Measurements from ENCODE around the gene TMEM131. TPM values are rescaled to one million over a fixed set of nuclear protein-coding genes. Genes with fewer than 3 reads are reported as not detected.

Gene TMEM131
- total RNA-seq, 2 experiments from 2014 or later, result 31.3 to 31.9 TPM

DNA sequence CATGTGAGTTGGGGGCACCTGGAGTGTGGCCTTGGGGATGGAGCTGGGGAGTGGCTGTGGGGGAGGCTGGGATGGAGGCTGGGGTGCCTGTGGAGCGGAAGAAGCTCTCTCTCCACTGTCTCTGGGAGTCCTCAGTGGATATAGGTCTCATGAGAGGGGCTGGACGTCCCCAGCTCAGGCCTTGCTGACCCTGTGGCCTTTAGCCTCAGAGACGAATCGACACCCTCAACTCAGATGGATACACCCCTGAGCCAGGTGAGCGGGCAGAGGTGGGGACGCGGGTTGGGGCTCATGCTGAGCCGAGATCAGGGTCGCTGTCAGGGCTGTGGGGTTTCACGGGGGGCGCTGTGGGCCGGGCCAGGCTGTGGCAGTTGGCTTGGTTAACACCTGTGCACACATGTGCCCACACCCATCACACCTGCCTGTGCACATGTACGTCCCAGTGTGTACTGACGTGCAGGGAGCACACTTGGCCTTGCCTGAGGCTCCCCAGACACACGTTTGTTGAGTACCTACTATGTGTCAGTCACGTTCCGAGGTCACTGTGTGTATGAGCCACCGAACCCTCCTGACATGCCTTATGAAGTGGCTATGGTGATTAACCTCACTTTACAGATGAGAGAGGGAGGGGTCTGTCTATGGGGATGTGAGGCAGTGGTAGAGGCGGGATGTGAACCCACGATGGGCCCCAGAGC, 262.3 kb downstream of the TMEM131 start:
- H3K4me3 Mint-ChIP-seq, result no peak overlapping the region

DNA sequence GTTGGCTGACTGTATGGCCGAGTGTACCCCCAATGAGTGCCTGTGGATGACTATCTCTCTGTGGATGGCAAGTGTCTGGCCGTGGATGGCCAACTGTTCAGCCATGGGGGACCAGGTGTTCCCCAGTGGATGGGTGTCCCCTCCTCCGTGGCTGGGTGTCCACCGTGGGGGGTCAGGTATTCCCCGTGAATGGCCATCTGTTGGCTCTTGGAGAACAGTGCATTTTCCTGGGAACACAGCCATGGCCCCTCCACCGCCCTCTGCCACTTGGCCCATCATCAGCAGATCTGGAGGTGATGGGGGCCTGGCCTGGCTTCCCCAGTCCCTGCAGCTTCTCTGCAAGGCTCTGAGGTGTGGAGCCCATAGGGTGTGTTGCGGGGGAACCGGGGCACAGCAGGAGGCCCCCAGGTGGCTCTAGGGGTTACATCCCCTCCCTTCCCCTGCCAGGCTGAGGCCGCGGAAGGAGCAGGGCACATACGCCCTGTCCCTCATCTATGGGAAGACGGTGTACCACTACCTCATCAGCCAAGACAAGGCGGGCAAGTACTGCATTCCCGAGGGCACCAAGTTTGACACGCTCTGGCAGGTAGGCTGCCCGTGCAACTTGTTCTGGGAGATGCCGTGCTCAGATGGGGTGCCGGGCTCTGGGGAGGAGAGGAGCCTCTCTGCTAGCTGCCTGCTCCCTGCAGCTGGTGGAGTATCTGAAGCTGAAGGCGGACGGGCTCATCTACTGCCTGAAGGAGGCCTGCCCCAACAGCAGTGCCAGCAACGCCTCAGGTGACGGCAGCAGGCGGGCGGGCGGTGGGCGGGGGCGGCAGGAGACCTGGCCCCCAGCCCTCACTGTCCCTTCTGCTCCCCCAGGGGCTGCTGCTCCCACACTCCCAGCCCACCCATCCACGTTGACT, 263.1 kb downstream of the TMEM131 start:
- no peak overlapping the region for H3K4me3 Mint-ChIP-seq
- H3K27me3 Mint-ChIP-seq, result no peaks in the 10 kb centered on the region
- H3K36me3 Mint-ChIP-seq (ENCODE audit: low read depth), result peaks cover 75% of the 10 kb centered on the region
- CTCF ChIA-PET, result no interaction called here
- no peak overlapping the region for H3K27ac Mint-ChIP-seq
- peaks cover 21% of the 10 kb centered on the region for H3K4me1 Mint-ChIP-seq
- H3K9me3 Mint-ChIP-seq, result peaks cover 7% of the 10 kb centered on the region
- POLR2A ChIA-PET, result interaction anchor here (1.1 to 2.0 kb wide), 3 partner anchors 10 to 18 kb away, joined by 4 to 7 read pairs (median 5); no protein-coding TSS in a partner anchor
- no peak for DNase-seq

More for the DNA sequence above, 262.3 kb downstream of the TMEM131 start:
- no peak for DNase-seq
- POLR2A ChIA-PET, result interaction anchor here (1.1 to 1.2 kb wide), 2 partner anchors 9 to 19 kb away, joined by 4 to 5 read pairs; no protein-coding TSS in a partner anchor
- peaks cover 17% of the 10 kb centered on the region for H3K4me1 Mint-ChIP-seq
- CTCF ChIA-PET, result no interaction called here
- peaks cover 73% of the 10 kb centered on the region for H3K36me3 Mint-ChIP-seq (ENCODE audit: low read depth)
- H3K9me3 Mint-ChIP-seq, result peaks cover 7% of the 10 kb centered on the region
- no peak overlapping the region for H3K27ac Mint-ChIP-seq
- no peaks in the 10 kb centered on the region for H3K27me3 Mint-ChIP-seq

GRCh38 chr2:97731274-97732020, 264.3 kb downstream of the TMEM131 start:
- Mint-ChIP-seq H3K27me3 (no peaks in the 10 kb centered on the region), H3K4me3 (no peak overlapping the region), H3K36me3 (ENCODE audit: low read depth) (peaks cover 76% of the 10 kb centered on the region), H3K27ac (no peak overlapping the region), H3K9me3 (peaks cover 7% of the 10 kb centered on the region), H3K4me1 (peaks cover 33% of the 10 kb centered on the region)
- no peak for DNase-seq
- ChIA-PET POLR2A (interaction anchor here (0.7 to 2.7 kb wide), 5 partner anchors 9 to 17 kb away, joined by 5 to 9 read pairs (median 8); partner anchors contain the start of gene ZAP70), CTCF (interaction anchor here (0.9 to 3.1 kb wide), 3 partner anchors 9 to 17 kb away, joined by 3 to 15 read pairs (median 5); no protein-coding TSS in a partner anchor)

GRCh38 chr2:97730245-97730644, 265.5 kb downstream of the TMEM131 start:
- ChIA-PET POLR2A (interaction anchor here (1.3 to 2.7 kb wide), 4 partner anchors 10 to 16 kb away, joined by 6 to 9 read pairs (median 8); partner anchors contain the start of gene ZAP70), CTCF (interaction anchor here (0.9 to 3.1 kb wide), 6 partner anchors 10 to 30 kb away, joined by 3 to 15 read pairs (median 4); no protein-coding TSS in a partner anchor)
- H3K9me3 Mint-ChIP-seq, result peaks cover 7% of the 10 kb centered on the region
- peaks cover 84% of the 10 kb centered on the region for H3K36me3 Mint-ChIP-seq (ENCODE audit: low read depth)
- no peak overlapping the region for H3K27ac Mint-ChIP-seq
- no peak for DNase-seq
- no peak overlapping the region for H3K4me3 Mint-ChIP-seq
- no peaks in the 10 kb centered on the region for H3K27me3 Mint-ChIP-seq
- peaks cover 45% of the 10 kb centered on the region for H3K4me1 Mint-ChIP-seq

DNA sequence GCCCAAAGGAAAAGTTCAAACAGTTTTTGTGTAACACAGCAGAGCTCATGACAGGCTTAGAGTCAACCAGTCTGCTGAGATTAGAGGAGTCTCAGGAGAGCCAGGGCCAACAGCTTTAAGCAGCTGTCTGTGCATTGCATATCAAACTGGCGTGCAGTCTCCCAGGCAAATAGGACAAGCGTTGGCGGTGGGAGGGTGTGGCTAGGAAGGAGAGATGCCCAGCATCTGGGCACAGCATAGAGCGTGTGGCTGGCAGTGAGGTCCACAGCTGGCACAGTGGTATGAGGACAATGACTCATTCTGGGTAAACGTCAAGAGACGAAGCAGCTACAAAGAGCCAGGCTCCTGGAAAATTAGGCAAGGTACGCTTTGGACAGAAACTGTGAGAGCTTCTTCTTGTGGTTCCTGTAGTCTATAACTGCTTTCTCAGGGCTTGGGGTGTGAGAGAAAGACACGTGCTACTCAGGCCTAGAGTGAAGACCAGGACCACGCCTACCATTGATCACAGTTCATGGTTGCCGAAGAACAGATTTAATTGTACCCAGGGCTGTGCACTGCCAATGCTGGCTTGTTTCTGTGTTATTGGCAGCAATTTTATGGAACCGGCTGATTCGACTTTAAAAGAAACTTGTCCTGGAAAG, 267.5 kb downstream of the TMEM131 start:
- Mint-ChIP-seq H3K36me3 (ENCODE audit: low read depth) (peaks cover 90% of the 10 kb centered on the region), H3K9me3 (peaks cover 7% of the 10 kb centered on the region), H3K4me1 (peaks cover 54% of the 10 kb centered on the region), H3K27ac (peak overlapping the region; percentile 58), H3K27me3 (no peaks in the 10 kb centered on the region), H3K4me3 (no peak overlapping the region)
- no peak for DNase-seq
- CTCF ChIA-PET, result interaction anchor here (0.5 to 1.0 kb wide), 5 partner anchors 10 to 118 kb away, joined by 3 to 4 read pairs (median 3); no protein-coding TSS in a partner anchor
- POLR2A ChIA-PET, result interaction anchor here (1.4 to 4.7 kb wide), 4 partner anchors 10 to 16 kb away, joined by 3 to 27 read pairs (median 12); partner anchors contain the start of gene ZAP70

GRCh38 chr2:97727296-97727695, 268.5 kb downstream of the TMEM131 start:
- H3K4me1 Mint-ChIP-seq, result peaks cover 61% of the 10 kb centered on the region
- DNase-seq, result no peak
- H3K36me3 Mint-ChIP-seq (ENCODE audit: low read depth), result peaks cover 93% of the 10 kb centered on the region
- POLR2A ChIA-PET, result interaction anchor here (1.2 to 4.7 kb wide), 5 partner anchors 9 to 17 kb away, joined by 3 to 27 read pairs (median 4); partner anchors contain the start of gene ZAP70
- CTCF ChIA-PET, result interaction anchor here (0.8 to 1.0 kb wide), 3 partner anchors 13 to 17 kb away, joined by 3 read pairs; no protein-coding TSS in a partner anchor
- H3K4me3 Mint-ChIP-seq, result no peak overlapping the region
- no peaks in the 10 kb centered on the region for H3K27me3 Mint-ChIP-seq
- peaks cover 7% of the 10 kb centered on the region for H3K9me3 Mint-ChIP-seq
- H3K27ac Mint-ChIP-seq, result peak overlapping the region; percentile 58

GRCh38 chr2:97726261-97727064, 269.3 kb downstream of the TMEM131 start:
- Mint-ChIP-seq H3K4me1 (peaks cover 60% of the 10 kb centered on the region), H3K27me3 (no peaks in the 10 kb centered on the region), H3K4me3 (no peak overlapping the region), H3K9me3 (peaks cover 7% of the 10 kb centered on the region), H3K36me3 (ENCODE audit: low read depth) (peaks cover 92% of the 10 kb centered on the region), H3K27ac (peak overlapping the region; percentile 26)
- ChIA-PET POLR2A (interaction anchor here (0.6 to 4.7 kb wide), 7 partner anchors 9 to 80 kb away, joined by 3 to 27 read pairs (median 4); partner anchors contain the start of genes COX5B and ZAP70), CTCF (interaction anchor here (0.8 to 2.3 kb wide), 4 partner anchors 13 to 27 kb away, joined by 3 to 9 read pairs (median 4); no protein-coding TSS in a partner anchor)
- no peak for DNase-seq

GRCh38 chr2:97724946-97725688, 270.6 kb downstream of the TMEM131 start:
- Mint-ChIP-seq H3K9me3 (peaks cover 3% of the 10 kb centered on the region), H3K27ac (no peak overlapping the region)
- POLR2A ChIA-PET, result interaction anchor here (1.8 to 4.7 kb wide), 3 partner anchors 7 to 79 kb away, joined by 5 to 27 read pairs (median 20); partner anchors contain the start of genes COX5B and ZAP70

GRCh38 chr2:97724501-97724900, 271.2 kb downstream of the TMEM131 start:
- DNase-seq, result no peak
- H3K36me3 Mint-ChIP-seq (ENCODE audit: low read depth), result peaks cover 95% of the 10 kb centered on the region
- peaks cover 70% of the 10 kb centered on the region for H3K4me1 Mint-ChIP-seq
- no peaks in the 10 kb centered on the region for H3K27me3 Mint-ChIP-seq
- no peak overlapping the region for H3K27ac Mint-ChIP-seq
- H3K9me3 Mint-ChIP-seq, result peaks cover 3% of the 10 kb centered on the region
- ChIA-PET POLR2A (interaction anchor here (1.7 to 4.7 kb wide), 2 partner anchors 11 to 15 kb away, joined by 3 to 27 read pairs; partner anchors contain the start of gene ZAP70), CTCF (interaction anchor here (2.3 kb wide), 1 partner anchor 25 kb away, joined by 9 read pairs; no protein-coding TSS in a partner anchor)
- no peak overlapping the region for H3K4me3 Mint-ChIP-seq

More at GRCh38 chr2:97724946-97725688, 270.6 kb downstream of the TMEM131 start:
- H3K4me1 Mint-ChIP-seq, result peaks cover 65% of the 10 kb centered on the region
- no peak overlapping the region for H3K4me3 Mint-ChIP-seq
- no peaks in the 10 kb centered on the region for H3K27me3 Mint-ChIP-seq
- H3K36me3 Mint-ChIP-seq (ENCODE audit: low read depth), result peaks cover 95% of the 10 kb centered on the region
- CTCF ChIA-PET, result interaction anchor here (0.8 to 2.3 kb wide), 2 partner anchors 15 to 26 kb away, joined by 4 to 9 read pairs; no protein-coding TSS in a partner anchor
- no peak for DNase-seq

- DNase-seq, result no peak
- POLR2A ChIA-PET, result interaction anchor here (1.7 kb wide), 1 partner anchor 15 kb away, joined by 3 read pairs; no protein-coding TSS in a partner anchor
Measured at GRCh38 chr2:97724073-97724410, 271.7 kb downstream of the TMEM131 start.

More at GRCh38 chr2:97724073-97724410, 271.7 kb downstream of the TMEM131 start:
- peaks cover 3% of the 10 kb centered on the region for H3K9me3 Mint-ChIP-seq
- no peak overlapping the region for H3K4me3 Mint-ChIP-seq
- H3K4me1 Mint-ChIP-seq, result peaks cover 75% of the 10 kb centered on the region
- peaks cover 95% of the 10 kb centered on the region for H3K36me3 Mint-ChIP-seq (ENCODE audit: low read depth)
- no peak overlapping the region for H3K27ac Mint-ChIP-seq
- no peaks in the 10 kb centered on the region for H3K27me3 Mint-ChIP-seq
- CTCF ChIA-PET, result interaction anchor here (0.6 kb wide), 1 partner anchor 16 kb away, joined by 3 read pairs; no protein-coding TSS in a partner anchor
